ENCODE measurements around the gene TNRC6B. TPM values are rescaled to one million over a fixed set of nuclear protein-coding genes. Genes with fewer than 3 reads are reported as not detected.

The TNRC6B gene
- total RNA-seq (2014; rRNA removed; shearing (Covaris generic)) = 13.4 and 20.2 TPM in 2 replicates

GRCh38 chr22:40177738-40178416, at the start of gene TNRC6B:
TSS of gene TNRC6B (plus strand) at chr22:40177925. CDS start at chr22:40178136, 211 bp downstream.

DNA sequence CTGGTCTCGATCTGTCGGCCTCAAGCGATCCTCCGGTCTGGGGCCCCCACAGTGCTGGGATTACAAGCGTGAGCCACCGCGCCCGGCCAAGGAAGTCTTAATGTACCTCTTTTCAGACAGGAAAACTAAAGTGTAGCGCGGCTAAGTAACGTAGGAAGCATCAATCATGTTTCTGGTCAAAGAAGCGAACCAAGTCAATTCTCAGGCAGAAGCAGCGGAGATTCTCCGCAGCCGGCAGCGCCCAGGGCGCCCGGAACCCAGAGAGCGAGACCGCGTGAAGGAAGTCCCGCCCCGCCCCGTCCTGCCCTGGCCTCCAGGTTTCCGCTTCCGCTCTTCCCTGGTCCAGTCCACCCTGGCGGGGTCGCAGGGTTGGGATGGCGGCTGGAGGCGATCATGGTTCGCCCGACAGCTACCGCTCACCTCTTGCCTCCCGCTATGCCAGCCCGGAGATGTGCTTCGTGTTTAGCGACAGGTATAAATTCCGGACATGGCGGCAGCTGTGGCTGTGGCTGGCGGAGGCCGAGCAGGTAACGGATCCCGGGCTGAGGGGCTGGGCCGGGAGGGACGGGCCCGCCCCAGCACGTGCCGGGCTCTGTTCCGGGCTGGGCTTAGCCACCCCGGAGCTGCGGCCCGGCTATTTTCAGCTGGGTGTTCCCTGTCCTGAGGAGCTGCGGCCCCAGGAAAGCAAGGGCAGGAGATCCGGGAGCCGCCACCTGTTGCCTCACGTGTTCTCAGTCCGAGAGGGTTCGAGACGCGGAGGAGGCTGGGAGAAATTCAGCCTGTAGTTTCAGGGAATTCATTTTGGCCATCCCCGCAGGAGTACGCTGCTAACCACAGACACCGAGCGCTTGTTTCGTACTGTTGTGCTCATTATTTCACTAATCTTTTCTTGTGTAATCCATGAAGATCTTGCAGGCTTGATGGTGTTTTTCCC, 168.7 kb downstream of the TNRC6B start, which contains the start of gene ADSL:
Gene ADSL (plus strand): TSS at position 316 of the 934 bp plus-strand sequence. CDS start 59 bp downstream, at position 375.

Other genes with a start within 250 kb of the TNRC6B start
- not detected in 2 replicates for gene TMA7B, start 217.5 kb upstream of the TNRC6B start, total RNA-seq (2014; rRNA removed; shearing (Covaris generic))
- under 0.01 TPM in 1 of 2 replicates, not detected in the other for gene FAM83F, start 183.0 kb upstream of the TNRC6B start, total RNA-seq (2014; rRNA removed; shearing (Covaris generic))
- gene ADSL, start 168.6 kb downstream of the TNRC6B start, total RNA-seq (2014; rRNA removed; shearing (Covaris generic)) = 157 and 160 TPM in 2 replicates
- gene SGSM3, start 192.7 kb downstream of the TNRC6B start, total RNA-seq (2014; rRNA removed; shearing (Covaris generic)) = 38.6 and 38.7 TPM in 2 replicates